GM12874 (cell line): ENCODE data around the gene KCNT2.

ENCODE experiments used
- TF ChIP-seq, protein P1 (sequence below): IDR thresholded peaks from 2 replicates; pipeline ENCODE4 v1.5.1; 2011; ENCODE audit warnings: low read depth, mild to moderate bottlenecking, control low read depth, low read length, moderate library complexity; ENCODE audit not compliant: insufficient read depth

The KCNT2 gene

DNA sequence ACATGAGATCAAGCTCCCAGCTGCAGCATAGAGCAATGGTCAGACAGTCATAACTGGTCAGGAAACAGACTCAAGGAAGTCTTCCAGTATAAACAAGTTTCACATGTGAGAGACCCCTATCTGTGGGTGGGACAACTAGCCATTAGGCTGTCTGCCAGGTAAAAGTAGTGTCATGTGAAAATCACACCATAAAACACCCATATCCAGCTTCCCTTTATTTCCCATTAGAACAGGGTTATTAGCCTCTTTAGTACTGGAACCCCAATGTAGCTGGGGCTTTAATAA, 426.7 kb downstream of the KCNT2 start:
- TF ChIP-seq, protein P1, sequence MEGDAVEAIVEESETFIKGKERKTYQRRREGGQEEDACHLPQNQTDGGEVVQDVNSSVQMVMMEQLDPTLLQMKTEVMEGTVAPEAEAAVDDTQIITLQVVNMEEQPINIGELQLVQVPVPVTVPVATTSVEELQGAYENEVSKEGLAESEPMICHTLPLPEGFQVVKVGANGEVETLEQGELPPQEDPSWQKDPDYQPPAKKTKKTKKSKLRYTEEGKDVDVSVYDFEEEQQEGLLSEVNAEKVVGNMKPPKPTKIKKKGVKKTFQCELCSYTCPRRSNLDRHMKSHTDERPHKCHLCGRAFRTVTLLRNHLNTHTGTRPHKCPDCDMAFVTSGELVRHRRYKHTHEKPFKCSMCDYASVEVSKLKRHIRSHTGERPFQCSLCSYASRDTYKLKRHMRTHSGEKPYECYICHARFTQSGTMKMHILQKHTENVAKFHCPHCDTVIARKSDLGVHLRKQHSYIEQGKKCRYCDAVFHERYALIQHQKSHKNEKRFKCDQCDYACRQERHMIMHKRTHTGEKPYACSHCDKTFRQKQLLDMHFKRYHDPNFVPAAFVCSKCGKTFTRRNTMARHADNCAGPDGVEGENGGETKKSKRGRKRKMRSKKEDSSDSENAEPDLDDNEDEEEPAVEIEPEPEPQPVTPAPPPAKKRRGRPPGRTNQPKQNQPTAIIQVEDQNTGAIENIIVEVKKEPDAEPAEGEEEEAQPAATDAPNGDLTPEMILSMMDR = no peak

DNA sequence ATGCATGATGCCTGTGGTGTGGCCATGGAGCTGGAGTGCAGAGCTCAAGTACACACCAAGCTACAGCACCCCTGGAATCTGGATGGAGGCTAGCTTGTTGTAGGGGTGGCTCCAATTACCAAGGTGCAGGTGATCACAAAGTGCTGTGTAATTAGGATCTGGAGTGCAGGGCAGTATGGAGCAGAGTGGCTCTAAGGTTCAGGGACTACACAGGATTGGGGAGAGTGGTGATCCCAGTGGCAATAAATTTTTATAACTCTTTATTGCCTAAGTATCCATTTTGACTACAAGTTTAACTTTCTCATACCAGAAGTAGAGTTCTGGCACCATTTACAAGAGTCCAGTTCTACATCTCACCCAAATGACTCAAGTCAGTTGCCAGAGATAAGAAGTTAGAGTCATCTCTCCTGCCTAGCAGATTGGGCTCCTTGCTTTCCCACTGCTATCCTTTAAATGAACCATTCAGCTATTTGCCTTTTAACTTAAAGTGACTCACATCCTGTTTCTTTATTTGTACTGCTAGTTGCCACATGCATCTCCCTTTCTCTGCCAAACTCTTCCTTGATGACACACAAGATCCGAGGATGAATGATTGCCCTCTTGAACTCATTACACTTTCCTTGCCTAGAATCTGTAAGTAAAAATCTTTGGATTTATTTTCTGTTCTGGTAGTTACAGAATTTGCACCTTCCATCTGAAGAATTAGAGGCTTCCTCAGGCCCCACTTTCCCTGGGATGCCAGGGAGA, 427.2 kb downstream of the KCNT2 start:
- TF ChIP-seq, protein P1 = no peak

DNA sequence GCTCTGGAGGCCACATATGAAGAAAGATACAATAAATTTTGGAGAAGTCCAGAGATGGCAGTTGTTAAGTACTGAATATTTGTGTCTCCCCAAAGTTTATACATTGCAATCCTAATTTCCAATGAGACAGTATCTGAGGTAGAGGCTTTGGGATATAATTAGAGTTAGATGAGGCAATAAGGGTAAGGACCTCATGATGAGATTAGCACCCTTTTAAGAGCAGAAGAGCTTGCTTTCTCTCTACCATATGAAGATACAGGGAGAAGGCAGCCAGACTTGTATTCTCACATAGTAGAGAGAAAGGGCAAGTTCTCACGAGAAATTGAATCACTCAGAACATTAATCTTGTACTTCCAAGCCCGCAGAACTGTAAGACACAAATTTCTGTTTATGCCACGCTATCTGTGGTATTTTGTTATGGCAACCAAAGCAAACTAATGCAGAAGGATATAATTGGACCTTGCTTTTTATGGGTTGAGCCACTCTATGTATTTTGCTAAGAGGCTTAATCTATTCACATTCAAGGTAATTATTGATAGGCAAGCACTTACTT, 430.1 kb downstream of the KCNT2 start:
- TF ChIP-seq, protein P1 = no peak
